ENCODE measurements around the gene KLHDC7A.
A peak's percentile ranks its signal among the peaks of the same experiment; 100 is the strongest.

Gene KLHDC7A

GRCh38 chr1:18484276-18484675, 3.5 kb downstream of the KLHDC7A start:
- DNase-seq (ENCODE audit: insufficient read length, low spot score) (no peak), FAIRE-seq (no peak)
- TF ChIP-seq CTCF (IDR thresholded peaks at IDR 0.05; ENCODE audit: insufficient read depth, missing control alignments), result no peak

- TF ChIP-seq CTCF (IDR thresholded peaks at IDR 0.05; ENCODE audit: insufficient read depth, missing control alignments), result no peak
- FAIRE-seq (no peak), DNase-seq (ENCODE audit: insufficient read length, low spot score) (no peak)
Measured at GRCh38 chr1:18484721-18485120, 4.0 kb downstream of the KLHDC7A start.

- TF ChIP-seq CTCF (IDR thresholded peaks at IDR 0.05; ENCODE audit: insufficient read depth, missing control alignments), result no peak
- no peak for FAIRE-seq
- no peak for DNase-seq (ENCODE audit: insufficient read length, low spot score)
Measured at GRCh38 chr1:18485227-18485626, 4.5 kb downstream of the KLHDC7A start.

- TF ChIP-seq CTCF (IDR thresholded peaks at IDR 0.05; ENCODE audit: insufficient read depth, missing control alignments), result peak; percentile 10
- FAIRE-seq, result no peak
- DNase-seq (ENCODE audit: insufficient read length, low spot score), result no peak
Measured at GRCh38 chr1:18486195-18486594, 5.5 kb downstream of the KLHDC7A start.

DNA sequence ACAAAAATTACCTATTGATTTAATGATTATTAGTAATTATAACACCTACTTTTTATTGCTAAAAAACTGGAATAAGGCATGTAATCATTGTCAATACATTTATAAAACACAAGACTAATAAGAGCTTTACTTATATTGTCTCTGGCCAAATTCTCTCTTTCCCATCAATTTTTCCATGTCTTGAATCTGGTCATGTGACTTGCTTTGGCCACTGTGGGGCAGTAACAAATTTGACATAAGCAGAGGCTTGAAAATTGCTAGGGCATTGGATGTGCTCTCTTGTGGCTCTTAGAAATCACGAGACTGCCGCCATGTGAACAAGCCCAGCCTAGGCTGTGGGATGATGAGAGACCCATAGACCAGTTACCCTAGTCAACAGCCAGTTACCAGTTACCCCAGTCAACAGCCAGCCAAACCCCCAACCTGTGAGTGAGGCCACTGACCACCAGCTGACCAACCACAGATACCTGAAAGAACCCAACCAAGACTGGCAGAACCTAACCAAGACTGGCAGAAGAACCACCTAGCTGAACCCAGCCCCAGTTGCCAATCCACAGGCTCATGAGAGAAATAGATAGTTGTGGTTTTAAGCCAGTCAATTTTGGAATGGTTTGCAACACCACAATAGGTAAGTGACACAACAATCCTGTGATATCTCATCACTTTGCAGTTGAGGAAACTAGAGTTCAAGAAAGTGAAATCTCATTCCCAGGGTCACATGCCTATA, 8.8 kb downstream of the KLHDC7A start:
- FAIRE-seq (no peak), DNase-seq (ENCODE audit: insufficient read length, low spot score) (no peak)
- no peak for TF ChIP-seq CTCF (IDR thresholded peaks at IDR 0.05; ENCODE audit: insufficient read depth, missing control alignments)

DNA sequence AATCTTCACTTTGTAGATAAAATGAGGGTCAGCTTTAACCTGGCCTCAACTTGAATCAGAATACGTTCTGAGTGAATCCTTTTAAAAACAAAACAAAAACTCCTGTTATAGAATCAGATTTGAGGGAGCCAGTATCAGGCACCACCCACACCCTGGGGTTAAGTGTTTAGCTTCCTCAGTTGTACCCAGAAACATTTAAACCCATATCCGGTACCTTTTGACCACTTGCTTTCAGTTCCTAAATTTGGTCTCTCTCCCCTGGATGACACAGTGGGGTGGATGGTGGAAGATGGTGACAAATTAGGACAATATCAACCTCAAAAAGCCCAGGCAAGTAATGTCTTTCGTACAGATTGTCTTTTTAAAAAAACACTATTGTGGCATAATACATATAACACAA, 10.4 kb downstream of the KLHDC7A start:
- DNase-seq (ENCODE audit: insufficient read length, low spot score) (no peak), FAIRE-seq (no peak)
- no peak for TF ChIP-seq CTCF (IDR thresholded peaks at IDR 0.05; ENCODE audit: insufficient read depth, missing control alignments)

- no peak for FAIRE-seq
- DNase-seq (ENCODE audit: insufficient read length, low spot score), result no peak
- no peak for TF ChIP-seq CTCF (IDR thresholded peaks at IDR 0.05; ENCODE audit: insufficient read depth, missing control alignments)
Measured at GRCh38 chr1:18494304-18494703, 13.6 kb downstream of the KLHDC7A start.
